ACC112 (cell line): ENCODE data around the gene HTRA3.

Source experiments
- H2AFZ ChIP-seq: fragments of 200-600 bp; sonication (generic); one replicate; pipeline ENCODE4 v1.6.0; 2017; ENCODE audit warnings: antibody characterized with exemption, low read length; ENCODE audit not compliant: unreplicated experiment
- H3K27ac ChIP-seq: fragments of 200-600 bp; sonication (generic); 2 replicates; pipeline ENCODE4 v1.5.1; 2014; ENCODE audit warnings: low read depth, mild to moderate bottlenecking, antibody characterized with exemption, low read length, moderate library complexity
- H3K27me3 ChIP-seq: fragments of 200-600 bp; sonication (generic); 2 replicates; pipeline ENCODE4 v1.6.1; 2014; ENCODE audit warnings: mild to moderate bottlenecking, antibody characterized with exemption, low read length, moderate library complexity, mixed read lengths; ENCODE audit not compliant: insufficient read depth
- H3K36me3 ChIP-seq: fragments of 200-600 bp; sonication (generic); 2 replicates; pipeline ENCODE4 v1.6.1; 2016; ENCODE audit warnings: mild to moderate bottlenecking, antibody characterized with exemption, low read length, moderate library complexity, mixed read lengths; ENCODE audit not compliant: insufficient read depth
- H3K4me1 ChIP-seq: fragments of 200-600 bp; sonication (generic); one replicate; pipeline ENCODE4 v1.6.1; 2016; ENCODE audit warnings: low read length, mixed read lengths; ENCODE audit not compliant: insufficient read depth, unreplicated experiment, control insufficient read depth
- H3K4me3 ChIP-seq: fragments of 200-600 bp; sonication (generic); 2 replicates; pipeline ENCODE4 v1.5.1; 2014; ENCODE audit warnings: mild to moderate bottlenecking, low read depth, low read length
- H3K79me2 ChIP-seq: fragments of 200-600 bp; sonication (generic); one replicate; pipeline ENCODE4 v1.6.0; 2016; ENCODE audit warnings: low read length; ENCODE audit not compliant: control insufficient read depth, unreplicated experiment, insufficient read depth

Gene HTRA3

DNA sequence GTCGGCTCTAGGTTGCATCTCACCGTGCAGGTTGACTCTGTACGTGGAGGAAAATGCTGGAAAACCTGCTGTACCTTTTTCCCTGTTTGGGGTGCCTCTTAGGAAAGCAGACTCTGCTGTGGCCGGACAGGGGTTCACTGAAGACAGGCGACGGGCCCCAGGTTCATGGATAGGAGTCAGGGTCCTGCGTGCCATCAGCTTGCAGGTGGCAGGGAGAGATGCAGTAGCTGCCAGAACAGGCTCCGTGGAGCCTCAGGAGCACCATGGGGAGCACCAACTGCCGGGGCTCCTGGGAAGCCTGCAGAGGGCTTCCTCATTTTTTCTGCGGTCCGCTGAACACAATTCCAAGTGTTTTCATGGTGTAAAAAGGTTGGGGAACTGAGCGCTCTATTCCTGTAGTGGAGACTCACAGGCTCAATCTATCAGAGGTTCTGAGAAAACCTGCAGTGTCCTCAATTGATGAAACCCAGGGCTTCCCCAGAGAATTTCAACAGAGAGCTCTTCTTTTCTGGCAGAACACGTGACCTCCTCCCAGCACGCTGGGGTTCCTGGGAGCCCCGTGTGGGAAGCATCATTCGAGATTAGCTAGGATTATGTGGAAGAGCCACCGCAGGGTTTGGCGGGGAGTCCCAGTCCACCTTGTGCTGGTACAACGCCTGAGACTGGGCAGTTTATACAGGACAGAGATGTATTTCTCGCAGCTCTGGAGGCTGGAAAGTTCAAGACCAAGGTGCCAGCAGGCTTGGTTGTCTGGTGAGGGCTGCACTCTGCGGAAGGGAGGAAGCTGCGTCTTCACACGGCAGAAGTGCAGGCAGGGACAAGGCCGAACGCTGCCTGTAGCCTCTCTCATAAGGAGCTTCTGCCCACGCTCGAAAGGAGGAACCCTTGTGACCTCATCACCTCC is 1.6 kb downstream of the HTRA3 start:
- Histone ChIP-seq H3K27me3 (peaks cover 15% of the 10 kb centered on the region), H3K4me1 (peaks cover 10% of the 10 kb centered on the region), H3K4me3 (peak overlapping the region; percentile 78; the same call in 1 of the 2 replicates), H3K79me2 (no peaks in the 10 kb centered on the region), H3K27ac (no peak overlapping the region), H3K36me3 (no peaks in the 10 kb centered on the region), H2AFZ (no peak overlapping the region)

GRCh38 chr4:8271821-8272220 is 2.3 kb downstream of the HTRA3 start:
- peaks cover 16% of the 10 kb centered on the region for H3K4me1 ChIP-seq
- no peaks in the 10 kb centered on the region for H3K79me2 ChIP-seq
- no peak overlapping the region for H3K27ac ChIP-seq
- H3K27me3 ChIP-seq, result peaks cover 15% of the 10 kb centered on the region
- no peak overlapping the region for H2AFZ ChIP-seq
- H3K36me3 ChIP-seq, result no peaks in the 10 kb centered on the region
- H3K4me3 ChIP-seq, result no peak overlapping the region

GRCh38 chr4:8272472-8273428 is 3.2 kb downstream of the HTRA3 start:
- H3K36me3 ChIP-seq, result no peaks in the 10 kb centered on the region
- H3K4me1 ChIP-seq, result peaks cover 25% of the 10 kb centered on the region
- H3K4me3 ChIP-seq, result no peak overlapping the region
- H2AFZ ChIP-seq, result no peak overlapping the region
- no peak overlapping the region for H3K27ac ChIP-seq
- H3K79me2 ChIP-seq, result no peaks in the 10 kb centered on the region
- peaks cover 15% of the 10 kb centered on the region for H3K27me3 ChIP-seq

GRCh38 chr4:8273450-8273849 is 3.9 kb downstream of the HTRA3 start:
- Histone ChIP-seq H3K36me3 (no peaks in the 10 kb centered on the region), H2AFZ (no peak overlapping the region), H3K4me3 (no peak overlapping the region), H3K27me3 (peaks cover 15% of the 10 kb centered on the region), H3K79me2 (no peaks in the 10 kb centered on the region), H3K4me1 (peaks cover 32% of the 10 kb centered on the region), H3K27ac (no peak overlapping the region)

GRCh38 chr4:8274066-8274652 is 4.6 kb downstream of the HTRA3 start:
- Histone ChIP-seq H2AFZ (no peak overlapping the region), H3K36me3 (no peaks in the 10 kb centered on the region), H3K27me3 (peaks cover 15% of the 10 kb centered on the region), H3K4me1 (peaks cover 37% of the 10 kb centered on the region), H3K27ac (no peak overlapping the region), H3K4me3 (no peak overlapping the region), H3K79me2 (no peaks in the 10 kb centered on the region)

DNA sequence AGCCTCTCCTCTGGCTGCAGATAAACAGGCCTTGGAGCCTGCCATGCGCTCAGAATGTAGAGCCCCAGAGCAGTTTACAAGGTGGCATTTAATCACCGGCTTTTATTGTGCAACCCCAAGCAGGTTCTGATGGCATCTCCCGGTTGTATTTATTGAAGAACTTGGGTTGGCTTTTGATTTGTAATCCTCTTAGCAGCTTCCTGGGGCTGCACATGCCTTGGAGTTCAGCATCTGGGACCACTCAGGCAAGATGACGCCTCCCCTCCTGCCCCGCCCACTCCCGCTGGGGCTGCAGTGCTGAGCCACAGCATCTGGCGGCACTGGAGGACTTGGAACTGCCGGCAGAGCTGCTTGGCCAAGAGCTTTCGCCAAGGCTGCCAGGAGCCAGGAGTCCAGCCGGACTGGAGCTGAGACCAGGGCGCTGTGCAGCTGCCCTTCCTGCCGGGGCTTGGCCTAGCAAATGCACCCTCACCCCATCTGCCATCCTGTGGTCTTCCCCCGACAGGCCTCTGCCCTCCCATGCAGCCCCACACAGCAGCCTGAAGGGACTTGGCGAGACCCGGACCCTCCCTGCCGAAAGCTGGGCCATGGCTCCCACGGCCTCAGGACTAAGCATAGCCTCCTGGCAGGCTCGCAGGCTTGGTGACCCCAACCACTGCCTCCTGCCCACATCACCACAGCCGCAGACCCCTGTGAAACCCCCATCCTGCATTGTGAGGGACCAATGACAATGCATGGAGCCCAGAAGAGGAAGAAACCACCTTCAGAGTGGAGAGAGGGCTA is 5.4 kb downstream of the HTRA3 start:
- Histone ChIP-seq H3K79me2 (no peaks in the 10 kb centered on the region), H3K4me3 (no peak overlapping the region), H3K4me1 (peaks cover 36% of the 10 kb centered on the region), H3K36me3 (no peaks in the 10 kb centered on the region), H2AFZ (no peak overlapping the region), H3K27me3 (peaks cover 11% of the 10 kb centered on the region), H3K27ac (no peak overlapping the region)

DNA sequence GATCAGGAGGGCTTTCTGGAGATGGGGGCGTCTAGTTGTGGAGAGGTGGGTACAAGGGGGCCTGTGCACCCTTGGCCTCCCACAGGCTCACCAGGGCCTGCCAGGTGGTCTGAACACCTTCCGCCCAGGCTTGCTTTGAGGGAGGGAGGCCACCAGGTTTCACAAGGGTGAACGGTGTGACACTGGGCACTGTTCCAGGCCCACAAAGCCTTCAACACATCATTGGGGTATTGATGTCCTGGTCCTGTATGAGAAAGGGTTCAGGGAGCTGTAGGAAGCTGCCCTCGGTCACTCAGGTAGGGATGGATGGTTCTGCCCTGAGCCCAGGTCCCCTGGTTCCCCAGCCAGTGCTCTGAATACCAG is 6.0 kb downstream of the HTRA3 start:
- H3K27me3 ChIP-seq, result peaks cover 5% of the 10 kb centered on the region
- no peak overlapping the region for H3K4me3 ChIP-seq
- no peaks in the 10 kb centered on the region for H3K79me2 ChIP-seq
- peaks cover 36% of the 10 kb centered on the region for H3K4me1 ChIP-seq
- no peak overlapping the region for H3K27ac ChIP-seq
- H3K36me3 ChIP-seq, result no peaks in the 10 kb centered on the region
- H2AFZ ChIP-seq, result no peak overlapping the region

DNA sequence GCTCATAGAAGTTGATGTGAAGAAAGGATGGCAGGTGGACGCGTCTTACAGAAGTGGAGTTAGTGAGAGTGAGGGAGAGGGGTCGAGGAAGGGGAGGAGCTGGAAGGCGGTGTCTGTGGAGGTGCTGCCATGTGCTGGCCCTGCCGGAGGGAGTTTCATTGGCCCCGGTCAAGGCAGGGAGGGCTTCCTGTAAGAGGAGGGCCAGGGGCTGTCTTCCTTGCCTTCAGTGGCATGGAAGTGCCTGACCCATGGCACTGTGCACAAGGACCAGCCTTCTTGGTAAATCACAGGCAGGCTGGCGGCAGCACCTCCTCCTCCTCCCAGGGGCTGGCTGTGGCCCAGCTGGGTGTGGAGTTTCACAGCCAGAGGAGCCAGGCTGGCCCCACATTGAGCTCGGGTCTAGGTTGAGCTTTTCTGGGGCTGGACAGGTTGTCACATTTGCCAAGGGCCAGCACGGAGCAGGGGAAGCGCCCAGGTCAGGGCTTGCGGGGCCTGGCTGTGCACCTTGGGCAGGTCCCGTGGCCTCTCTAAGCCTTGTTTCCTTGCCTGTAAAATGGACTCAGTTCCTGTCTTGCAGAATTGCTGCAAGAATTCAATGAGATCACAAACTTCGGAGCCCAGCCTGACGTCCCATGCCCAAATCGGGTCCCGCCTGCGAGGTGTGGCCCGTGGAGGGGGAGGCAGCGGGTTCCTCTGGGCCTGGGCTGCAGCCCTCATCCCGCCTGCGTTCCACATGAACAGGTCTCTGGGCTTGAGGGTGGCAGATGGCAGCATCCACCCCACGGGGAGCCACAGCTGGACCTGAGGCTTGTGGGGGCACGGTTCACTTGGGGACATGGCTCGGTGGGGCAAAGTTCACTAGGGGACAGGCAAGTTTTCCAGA is 7.0 kb downstream of the HTRA3 start:
- Histone ChIP-seq H3K27me3 (no peaks in the 10 kb centered on the region), H2AFZ (no peak overlapping the region), H3K4me1 (peaks cover 36% of the 10 kb centered on the region), H3K27ac (no peak overlapping the region), H3K4me3 (no peak overlapping the region), H3K36me3 (no peaks in the 10 kb centered on the region), H3K79me2 (no peaks in the 10 kb centered on the region)

DNA sequence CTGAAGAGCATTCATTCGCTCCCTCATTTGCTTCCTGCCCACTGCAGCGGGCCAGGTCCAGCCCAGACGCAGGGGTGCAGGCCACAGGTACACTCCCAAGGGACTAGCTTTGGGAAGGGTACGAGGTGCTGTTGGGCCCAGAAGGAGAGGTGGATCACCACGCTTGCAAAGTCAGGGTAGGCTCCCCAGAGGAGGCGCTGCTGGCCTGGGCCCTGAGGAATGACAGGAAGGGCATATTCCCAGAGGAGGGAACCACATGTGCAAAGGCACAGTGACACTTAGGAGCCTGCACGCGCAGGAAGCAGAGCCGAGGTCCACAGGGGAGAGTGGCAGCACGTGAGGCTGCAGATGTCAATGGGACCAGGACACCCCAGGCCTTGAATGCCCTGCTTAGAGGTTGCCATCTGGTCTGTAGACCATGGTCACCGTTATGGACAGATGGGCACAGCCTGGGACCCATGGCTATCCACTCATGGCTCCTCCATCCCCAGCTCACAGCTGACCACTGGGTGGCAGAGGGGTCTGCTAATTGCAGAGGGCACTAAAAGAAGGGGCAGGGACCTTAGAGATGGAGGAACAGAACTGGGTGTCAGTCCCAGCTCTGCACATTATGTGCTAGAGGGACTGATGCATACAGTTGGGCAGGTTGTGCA is 7.9 kb downstream of the HTRA3 start:
- Histone ChIP-seq H3K4me3 (no peak overlapping the region), H3K36me3 (no peaks in the 10 kb centered on the region), H3K79me2 (no peaks in the 10 kb centered on the region), H3K4me1 (peaks cover 36% of the 10 kb centered on the region), H3K27me3 (no peaks in the 10 kb centered on the region), H2AFZ (no peak overlapping the region), H3K27ac (peak overlapping the region; percentile 82)
